Stomach (tissue), 9 donors: ENCODE results near the gene ZCCHC9. TPM values are rescaled to one million over a fixed set of nuclear protein-coding genes. Genes with fewer than 3 reads are reported as not detected.
"Not testable (repeated sequence)": the region's sequence is repeated elsewhere in the genome, so short reads cannot be mapped to it uniquely, and the experiment has no call there.

ENCODE experiments used
- DNase-seq, 2 donors: peaks; one replicate each; pipeline versions ENCODE4 v3.0.0 to v3.0.0-alpha.2; 2013 to 2019
- H3K27ac ChIP-seq, 5 donors: fragments of 200-600 bp in 4 of 5; sonication (generic) in 4 of 5; one replicate each; pipeline ENCODE4 v1.5.1; 2013 to 2019; ENCODE audit warnings: mild to moderate bottlenecking in 1 of 5, moderate library complexity in 1 of 5
- H3K27me3 ChIP-seq, 3 donors: fragments of 200-600 bp; sonication (generic); one replicate each; pipeline ENCODE4 v1.5.1; 2017 to 2019; ENCODE audit warnings: mixed run types in 1 of 3
- H3K36me3 ChIP-seq, 4 donors: fragments of 200-600 bp; sonication (generic); 1 replicate in 3 of 4; 2 replicates in 1 of 4; pipeline ENCODE4 v1.5.1; 2016 to 2019
- H3K4me1 ChIP-seq, 4 donors: fragments of 200-600 bp; sonication (generic); one replicate each; pipeline ENCODE4 v1.5.1; 2016 to 2019
- H3K4me3 ChIP-seq, 4 donors: fragments of 200-600 bp; sonication (generic) in 3 of 4; one replicate each; pipeline ENCODE4 v1.5.1; 2016 to 2019; ENCODE audit warnings: mild to moderate bottlenecking in 1 of 4
- H3K9me3 ChIP-seq, 4 donors: fragments of 200-600 bp; sonication (generic); one replicate each; pipeline ENCODE4 v1.5.1; 2016 to 2019
- CTCF ChIP-seq, 7 experiments: fragments of 450-650 bp in 4 of 7; fragments of 200-600 bp in 3 of 7; sonication (generic) in 3 of 7; IDR thresholded peaks; one replicate each; pipeline ENCODE4 v1.5.1; 2016 to 2019; ENCODE audit warnings: antibody characterized with exemption in 7 of 7, control low read depth in 2 of 7, mild to moderate bottlenecking in 1 of 7
- EP300 ChIP-seq: sonication (generic); formaldehyde crosslinking; IDR thresholded peaks from one replicate; pipeline ENCODE4 v1.6.1; 2017; ENCODE audit warnings: antibody characterized with exemption
- POLR2A ChIP-seq, 4 donors: fragments of 450-650 bp; IDR thresholded peaks; one replicate each; pipeline ENCODE4 v1.6.1; 2016; ENCODE audit warnings: antibody characterized with exemption in 4 of 4, control low read depth in 2 of 4, mild to moderate bottlenecking in 1 of 4, moderate library complexity in 1 of 4
- POLR2AphosphoS5 ChIP-seq, 3 donors: sonication (generic); formaldehyde crosslinking; IDR thresholded peaks; one replicate each; pipeline ENCODE4 v1.6.1; 2016; ENCODE audit warnings: antibody characterized with exemption in 3 of 3
- WGBS, 5 donors: extraction: QIAGEN DNeasy Blood & Tissue Kit in 3 of 5; methylation state at CpG; one replicate each; pipeline versions ENCODE4 v1.1.5 to v1.1.7; 2013 to 2018; 5-methylcytosine and 5-hydroxymethylcytosine counted together
- intact Hi-C: fragments of 100-400 bp; cut with DNase I; formaldehyde crosslinking; loops from one replicate; pipeline ENCODE4 v1.15.1; 2023; ENCODE audit warnings: low total_unique reads
- polyA plus RNA-seq, 3 donors: library from polyadenylated mRNA; stranded (reverse); fragments of 200-250 nt; gene quantifications; one replicate each; pipeline ENCODE4 v1.2.3, GENCODE V29; 2013
- total RNA-seq, 5 donors: library from RNA; depleted of rRNA; stranded (reverse); fragments of >200 nt; gene quantifications; one replicate each; pipeline versions ENCODE4 v1.1.0 to v1.2.3, GENCODE V29; 2014 to 2016
- donor health status: healthy with polysubstance abuse.
- donor health status: Bipolar disorder and iron deficiency.
- donor health status: healthy.

Gene ZCCHC9
- total and polyA plus RNA-seq, 8 donors: 20.5 to 55.4 (median 29.8) TPM

GRCh38 chr5:81253875-81254274, 47.5 kb upstream of the ZCCHC9 start:
- TF ChIP-seq POLR2A (IDR thresholded peaks at IDR 0.05): no peak
- TF ChIP-seq EP300: no peak
- no peak for TF ChIP-seq CTCF (IDR thresholded peaks at IDR 0.05)
- no peak for TF ChIP-seq POLR2AphosphoS5 (IDR thresholded peaks at IDR 0.05)
- no peak for DNase-seq

DNA sequence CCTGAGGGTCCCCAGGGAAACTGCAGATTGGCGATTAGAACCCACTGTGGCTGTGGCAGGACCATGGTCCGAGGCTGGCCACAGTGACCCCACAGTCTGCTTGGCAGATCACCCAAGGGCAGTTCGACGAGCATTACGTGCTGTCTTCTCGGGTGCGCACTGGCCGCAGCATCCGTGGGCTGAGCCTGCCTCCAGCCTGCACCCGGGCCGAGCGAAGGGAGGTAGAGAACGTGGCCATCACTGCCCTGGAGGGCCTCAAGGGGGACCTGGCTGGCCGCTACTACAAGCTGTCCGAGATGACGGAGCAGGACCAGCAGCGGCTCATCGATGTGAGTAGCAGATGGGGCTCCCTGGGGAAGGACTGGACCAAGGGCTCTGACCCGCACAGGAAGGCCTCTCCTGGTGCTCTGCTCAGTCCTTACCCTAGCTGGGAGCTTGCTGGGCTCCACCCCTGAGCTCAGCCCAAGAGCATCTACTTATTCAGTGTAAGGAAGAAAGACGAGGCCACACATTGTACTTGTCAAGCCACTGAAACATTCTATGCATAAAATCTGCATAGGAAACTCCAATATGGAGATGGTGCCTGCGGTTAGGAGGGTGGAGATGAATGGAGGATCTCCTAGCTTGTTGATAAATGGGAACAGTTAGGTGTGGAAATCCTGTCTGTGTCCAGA, 46.4 kb upstream of the ZCCHC9 start:
- 94 to 97% (median 95%) methylated on average over 15 to 21 of the region's 21 CpGs for WGBS, 5 donors

More at GRCh38 chr5:81253875-81254274, 47.5 kb upstream of the ZCCHC9 start:
- Histone ChIP-seq H3K27me3 (no peaks in the 10 kb centered on the region), H3K27ac (no peak overlapping the region), H3K9me3 (no peaks in the 10 kb centered on the region), H3K4me1 (peaks cover 0 to 4% (median 0%) of the 10 kb centered on the region in 4 donors), H3K36me3 (peaks cover 0 to 57% (median 44%) of the 10 kb centered on the region in 4 donors), H3K4me3 (no peak overlapping the region)
- WGBS, 5 donors: 80 to 96% (median 87%) methylated on average over 4 of the region's 4 CpGs
- intact Hi-C loops: no loop called here

DNA sequence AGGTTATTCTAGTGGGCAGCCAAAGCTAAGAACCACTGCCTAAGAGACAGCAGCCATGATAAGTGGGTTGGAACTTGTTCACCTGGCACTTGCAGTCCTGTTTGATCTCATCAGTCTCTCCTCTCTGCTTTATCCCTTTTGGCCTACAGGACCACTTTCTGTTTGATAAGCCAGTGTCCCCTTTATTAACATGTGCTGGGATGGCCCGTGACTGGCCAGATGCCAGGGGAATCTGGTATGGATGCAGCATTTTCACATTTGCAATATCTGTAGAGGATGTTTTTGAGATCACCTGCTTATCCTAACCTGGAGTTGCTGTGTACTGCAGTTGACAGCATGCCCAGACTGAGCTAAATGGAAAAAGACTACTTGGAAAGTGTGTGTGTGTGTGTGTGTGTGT, 44.6 kb upstream of the ZCCHC9 start:
- Histone ChIP-seq H3K36me3 (peaks cover 0 to 70% (median 47%) of the 10 kb centered on the region in 4 donors), H3K9me3 (peaks cover 0 to 13% (median 0%) of the 10 kb centered on the region in 4 donors), H3K27ac (no peak overlapping the region), H3K4me3 (no peak overlapping the region), H3K27me3 (no peaks in the 10 kb centered on the region), H3K4me1 (no peaks in the 10 kb centered on the region)
- WGBS, 5 donors: 82 to 100% (median 88%) methylated on average over 1 of the region's 1 CpG
- intact Hi-C loops: no loop called here
- no peak for TF ChIP-seq POLR2A (IDR thresholded peaks at IDR 0.05)
- TF ChIP-seq CTCF (IDR thresholded peaks at IDR 0.05): no peak
- TF ChIP-seq EP300: no peak
- no peak for TF ChIP-seq POLR2AphosphoS5 (IDR thresholded peaks at IDR 0.05)
- no peak for DNase-seq

More for the DNA sequence above, 46.4 kb upstream of the ZCCHC9 start:
- Histone ChIP-seq H3K9me3 (peaks cover 0 to 5% (median 0%) of the 10 kb centered on the region in 4 donors), H3K4me3 (no peak overlapping the region), H3K27ac (no peak overlapping the region), H3K36me3 (peaks cover 0 to 67% (median 49%) of the 10 kb centered on the region in 4 donors), H3K27me3 (no peaks in the 10 kb centered on the region), H3K4me1 (no peaks in the 10 kb centered on the region)
- DNase-seq: no peak
- intact Hi-C loops: no loop called here
- no peak for TF ChIP-seq EP300
- TF ChIP-seq POLR2AphosphoS5 (IDR thresholded peaks at IDR 0.05): no peak
- no peak for TF ChIP-seq POLR2A (IDR thresholded peaks at IDR 0.05)

GRCh38 chr5:81262796-81263195, 38.6 kb upstream of the ZCCHC9 start:
- H3K27me3 ChIP-seq, H3K27ac ChIP-seq, DNase-seq, H3K4me3 ChIP-seq, H3K4me1 ChIP-seq, intact Hi-C loops: not testable (repeated sequence)
- 95 to 100% (median 97%) methylated on average over 1 of the region's 1 CpG for WGBS, 5 donors
- Histone ChIP-seq H3K36me3 (peaks cover 0 to 58% (median 17%) of the 10 kb centered on the region in 4 donors), H3K9me3 (peaks cover 0 to 20% (median 0%) of the 10 kb centered on the region in 4 donors)

DNA sequence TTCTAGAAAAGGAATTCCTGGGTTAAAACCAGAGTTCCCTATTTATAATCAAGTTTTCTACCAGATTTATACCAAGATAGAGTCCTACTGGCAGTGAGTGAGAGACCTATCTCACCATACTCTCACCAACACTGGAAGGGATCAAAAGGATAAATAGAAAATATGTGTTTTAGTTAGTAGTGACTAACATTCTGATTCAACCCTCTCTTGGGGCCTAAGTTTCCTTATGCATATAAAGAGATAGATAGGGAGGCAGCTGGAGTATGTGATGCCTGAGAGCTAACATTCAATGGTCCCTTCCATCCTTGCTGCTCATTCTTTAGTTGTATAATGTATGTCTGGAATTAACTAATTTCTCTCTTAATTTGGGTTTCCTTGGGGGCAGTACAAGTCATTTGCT, 36.3 kb upstream of the ZCCHC9 start:
- H3K27ac ChIP-seq: no peak overlapping the region
- H3K27me3 ChIP-seq: no peaks in the 10 kb centered on the region
- H3K36me3 ChIP-seq: peaks cover 0 to 36% (median 4%) of the 10 kb centered on the region in 4 donors
- intact Hi-C loops: no loop called here
- H3K9me3 ChIP-seq: peaks cover 0 to 15% (median 0%) of the 10 kb centered on the region in 4 donors
- no peak for TF ChIP-seq EP300
- TF ChIP-seq POLR2A (IDR thresholded peaks at IDR 0.05): no peak
- no peak for TF ChIP-seq CTCF (IDR thresholded peaks at IDR 0.05)
- TF ChIP-seq POLR2AphosphoS5 (IDR thresholded peaks at IDR 0.05): no peak
- H3K4me3 ChIP-seq: no peak overlapping the region
- no peak for DNase-seq
- peaks cover 0 to 13% (median 0%) of the 10 kb centered on the region in 4 donors for H3K4me1 ChIP-seq
